ENCODE data around the gene EPB41L2. TPM values are rescaled to one million over a fixed set of nuclear protein-coding genes. Genes with fewer than 3 reads are reported as not detected.

EPB41L2 gene
- total and polyA plus RNA-seq, 2 experiments from 2014 or later = 76.2 to 91.7 TPM

DNA sequence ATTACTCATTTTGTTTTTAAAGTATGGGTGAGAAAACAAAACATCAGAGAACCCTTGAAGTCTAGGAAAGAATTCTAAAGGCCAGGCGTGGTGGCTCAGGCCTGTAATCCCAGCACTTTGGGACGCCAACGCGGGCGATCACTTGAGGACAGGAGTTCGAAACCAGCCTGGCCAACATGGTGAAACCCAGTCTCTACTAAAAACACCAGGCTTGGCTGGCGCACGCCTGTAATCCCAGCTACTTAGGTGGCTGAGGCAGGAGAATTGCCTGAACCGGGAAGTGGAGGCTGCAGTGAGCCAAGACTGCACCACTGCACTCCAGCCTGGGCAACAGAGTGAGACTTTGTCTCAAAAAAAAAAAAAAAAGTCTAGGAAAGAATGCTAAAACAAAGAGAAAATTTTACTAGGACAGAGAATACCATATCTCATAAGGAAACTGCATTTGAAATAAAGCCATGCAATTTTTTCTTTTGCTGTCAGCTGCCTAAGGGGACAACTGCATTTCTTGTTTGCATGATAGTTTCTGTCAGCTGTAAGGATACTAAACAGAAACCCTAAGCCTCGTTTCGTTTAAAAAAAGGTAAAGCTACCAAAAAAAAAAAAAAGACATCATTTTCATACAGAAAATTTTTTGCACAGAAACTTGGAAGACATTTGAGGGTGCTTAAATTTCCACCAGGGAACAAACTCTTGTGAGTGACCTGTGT is 203.7 kb downstream of the EPB41L2 start:
- no peak overlapping the region for H3K4me3 Mint-ChIP-seq
- TF ChIP-seq NANOG (IDR thresholded peaks at IDR 0.05; ENCODE audit: borderline replicate concordance) (no peak), EZH2 (IDR thresholded peaks at IDR 0.05; ENCODE audit: low read depth, unreplicated experiment) (no peak)
- H3K27ac ChIP-seq (ENCODE audit: low read depth) = no peak overlapping the region
- H4K20me1 ChIP-seq (replicated peaks; ENCODE audit: insufficient read depth) = no peaks in the 10 kb centered on the region
- H3K27ac Mint-ChIP-seq = 0 out of 2 replicates have a peak overlapping the region, but pooled peaks have one; percentile 32
- H3K9me2 ChIP-seq (ENCODE audit: insufficient read depth) = no peaks in the 10 kb centered on the region
- H3K4me2 ChIP-seq = no peak overlapping the region
- H3K27me3 ChIP-seq (ENCODE audit: insufficient read depth) = no peaks in the 10 kb centered on the region
- ATAC-seq = no peak
- H3F3A ChIP-seq (replicated peaks; ENCODE audit: low read depth) = no peaks in the 10 kb centered on the region
- H3K36me3 ChIP-seq (ENCODE audit: insufficient read depth) = no peaks in the 10 kb centered on the region
- peaks cover 29% of the 10 kb centered on the region for H3K4me1 Mint-ChIP-seq
- no peak for DNase-seq (ENCODE audit: low spot score)
- no peak overlapping the region for H2AFZ ChIP-seq
- H3K79me2 ChIP-seq (replicated peaks; ENCODE audit: insufficient read depth) = no peaks in the 10 kb centered on the region
- peaks cover 15% of the 10 kb centered on the region; the same call in 2 of the 3 replicates for H3K36me3 Mint-ChIP-seq (ENCODE audit: low read depth)
- H3K4me3 ChIP-seq = no peak overlapping the region
- H3K27me3 Mint-ChIP-seq (ENCODE audit: insufficient read depth, low read depth, poor library complexity) = no peaks in the 10 kb centered on the region
- no peaks in the 10 kb centered on the region for H3K9me3 Mint-ChIP-seq
- H3K4me1 ChIP-seq (ENCODE audit: insufficient read depth) = peaks cover 15% of the 10 kb centered on the region

GRCh38 chr6:130858498-130859160 is 204.4 kb downstream of the EPB41L2 start:
- Histone ChIP-seq H3K79me2 (replicated peaks; ENCODE audit: insufficient read depth) (no peaks in the 10 kb centered on the region), H3K36me3 (ENCODE audit: insufficient read depth) (no peaks in the 10 kb centered on the region), H3K4me3 (no peak overlapping the region), H3K27ac (ENCODE audit: low read depth) (no peak overlapping the region), H3K27me3 (ENCODE audit: insufficient read depth) (no peaks in the 10 kb centered on the region), H4K20me1 (replicated peaks; ENCODE audit: insufficient read depth) (no peaks in the 10 kb centered on the region), H3F3A (replicated peaks; ENCODE audit: low read depth) (no peaks in the 10 kb centered on the region), H2AFZ (no peak overlapping the region), H3K9me2 (ENCODE audit: insufficient read depth) (no peaks in the 10 kb centered on the region), H3K4me1 (ENCODE audit: insufficient read depth) (peaks cover 22% of the 10 kb centered on the region), H3K4me2 (no peak overlapping the region)
- H3K36me3 Mint-ChIP-seq (ENCODE audit: low read depth) = peaks cover 11% of the 10 kb centered on the region; the same call in 1 of the 3 replicates
- H3K4me1 Mint-ChIP-seq = peaks cover 33% of the 10 kb centered on the region
- no peak for DNase-seq (ENCODE audit: low spot score)
- no peaks in the 10 kb centered on the region for H3K27me3 Mint-ChIP-seq (ENCODE audit: insufficient read depth, low read depth, poor library complexity)
- no peak overlapping the region for H3K4me3 Mint-ChIP-seq
- H3K27ac Mint-ChIP-seq = peak overlapping the region; percentile 89; the same call in 1 of the 2 replicates
- TF ChIP-seq POLR2AphosphoS5 (IDR thresholded peaks at IDR 0.05; ENCODE audit: low read depth) (no peak), JUNB (IDR thresholded peaks at IDR 0.05; ENCODE audit: unreplicated experiment) (no peak)
- no peaks in the 10 kb centered on the region for H3K9me3 Mint-ChIP-seq
- ATAC-seq = no peak

GRCh38 chr6:130858054-130858453 is 205.0 kb downstream of the EPB41L2 start:
- H3F3A ChIP-seq (replicated peaks; ENCODE audit: low read depth) = no peaks in the 10 kb centered on the region

More at GRCh38 chr6:130858054-130858453, 205.0 kb downstream of the EPB41L2 start:
- Histone ChIP-seq H3K9me2 (ENCODE audit: insufficient read depth) (no peaks in the 10 kb centered on the region), H4K20me1 (replicated peaks; ENCODE audit: insufficient read depth) (no peaks in the 10 kb centered on the region), H3K79me2 (replicated peaks; ENCODE audit: insufficient read depth) (no peaks in the 10 kb centered on the region), H3K4me3 (no peak overlapping the region), H3K4me1 (ENCODE audit: insufficient read depth) (peaks cover 24% of the 10 kb centered on the region), H3K27me3 (ENCODE audit: insufficient read depth) (no peaks in the 10 kb centered on the region), H3K27ac (ENCODE audit: low read depth) (no peak overlapping the region), H3K4me2 (no peak overlapping the region), H2AFZ (no peak overlapping the region), H3K36me3 (ENCODE audit: insufficient read depth) (no peaks in the 10 kb centered on the region)
- Mint-ChIP-seq H3K27ac (peak overlapping the region; percentile 89), H3K9me3 (no peaks in the 10 kb centered on the region), H3K4me1 (peaks cover 33% of the 10 kb centered on the region), H3K27me3 (ENCODE audit: insufficient read depth, low read depth, poor library complexity) (no peaks in the 10 kb centered on the region), H3K36me3 (ENCODE audit: low read depth) (peaks cover 11% of the 10 kb centered on the region; the same call in 1 of the 3 replicates), H3K4me3 (no peak overlapping the region)
- TF ChIP-seq POLR2AphosphoS5 (IDR thresholded peaks at IDR 0.05; ENCODE audit: low read depth) (no peak), ZNF114 (CRISPR knock-in tag; IDR thresholded peaks at IDR 0.05) (no peak), EZH2phosphoT487 (IDR thresholded peaks at IDR 0.05; ENCODE audit: unreplicated experiment) (no peak), NANOG (IDR thresholded peaks at IDR 0.05; ENCODE audit: borderline replicate concordance) (no peak)
- TF ChIP-seq, protein P1, sequence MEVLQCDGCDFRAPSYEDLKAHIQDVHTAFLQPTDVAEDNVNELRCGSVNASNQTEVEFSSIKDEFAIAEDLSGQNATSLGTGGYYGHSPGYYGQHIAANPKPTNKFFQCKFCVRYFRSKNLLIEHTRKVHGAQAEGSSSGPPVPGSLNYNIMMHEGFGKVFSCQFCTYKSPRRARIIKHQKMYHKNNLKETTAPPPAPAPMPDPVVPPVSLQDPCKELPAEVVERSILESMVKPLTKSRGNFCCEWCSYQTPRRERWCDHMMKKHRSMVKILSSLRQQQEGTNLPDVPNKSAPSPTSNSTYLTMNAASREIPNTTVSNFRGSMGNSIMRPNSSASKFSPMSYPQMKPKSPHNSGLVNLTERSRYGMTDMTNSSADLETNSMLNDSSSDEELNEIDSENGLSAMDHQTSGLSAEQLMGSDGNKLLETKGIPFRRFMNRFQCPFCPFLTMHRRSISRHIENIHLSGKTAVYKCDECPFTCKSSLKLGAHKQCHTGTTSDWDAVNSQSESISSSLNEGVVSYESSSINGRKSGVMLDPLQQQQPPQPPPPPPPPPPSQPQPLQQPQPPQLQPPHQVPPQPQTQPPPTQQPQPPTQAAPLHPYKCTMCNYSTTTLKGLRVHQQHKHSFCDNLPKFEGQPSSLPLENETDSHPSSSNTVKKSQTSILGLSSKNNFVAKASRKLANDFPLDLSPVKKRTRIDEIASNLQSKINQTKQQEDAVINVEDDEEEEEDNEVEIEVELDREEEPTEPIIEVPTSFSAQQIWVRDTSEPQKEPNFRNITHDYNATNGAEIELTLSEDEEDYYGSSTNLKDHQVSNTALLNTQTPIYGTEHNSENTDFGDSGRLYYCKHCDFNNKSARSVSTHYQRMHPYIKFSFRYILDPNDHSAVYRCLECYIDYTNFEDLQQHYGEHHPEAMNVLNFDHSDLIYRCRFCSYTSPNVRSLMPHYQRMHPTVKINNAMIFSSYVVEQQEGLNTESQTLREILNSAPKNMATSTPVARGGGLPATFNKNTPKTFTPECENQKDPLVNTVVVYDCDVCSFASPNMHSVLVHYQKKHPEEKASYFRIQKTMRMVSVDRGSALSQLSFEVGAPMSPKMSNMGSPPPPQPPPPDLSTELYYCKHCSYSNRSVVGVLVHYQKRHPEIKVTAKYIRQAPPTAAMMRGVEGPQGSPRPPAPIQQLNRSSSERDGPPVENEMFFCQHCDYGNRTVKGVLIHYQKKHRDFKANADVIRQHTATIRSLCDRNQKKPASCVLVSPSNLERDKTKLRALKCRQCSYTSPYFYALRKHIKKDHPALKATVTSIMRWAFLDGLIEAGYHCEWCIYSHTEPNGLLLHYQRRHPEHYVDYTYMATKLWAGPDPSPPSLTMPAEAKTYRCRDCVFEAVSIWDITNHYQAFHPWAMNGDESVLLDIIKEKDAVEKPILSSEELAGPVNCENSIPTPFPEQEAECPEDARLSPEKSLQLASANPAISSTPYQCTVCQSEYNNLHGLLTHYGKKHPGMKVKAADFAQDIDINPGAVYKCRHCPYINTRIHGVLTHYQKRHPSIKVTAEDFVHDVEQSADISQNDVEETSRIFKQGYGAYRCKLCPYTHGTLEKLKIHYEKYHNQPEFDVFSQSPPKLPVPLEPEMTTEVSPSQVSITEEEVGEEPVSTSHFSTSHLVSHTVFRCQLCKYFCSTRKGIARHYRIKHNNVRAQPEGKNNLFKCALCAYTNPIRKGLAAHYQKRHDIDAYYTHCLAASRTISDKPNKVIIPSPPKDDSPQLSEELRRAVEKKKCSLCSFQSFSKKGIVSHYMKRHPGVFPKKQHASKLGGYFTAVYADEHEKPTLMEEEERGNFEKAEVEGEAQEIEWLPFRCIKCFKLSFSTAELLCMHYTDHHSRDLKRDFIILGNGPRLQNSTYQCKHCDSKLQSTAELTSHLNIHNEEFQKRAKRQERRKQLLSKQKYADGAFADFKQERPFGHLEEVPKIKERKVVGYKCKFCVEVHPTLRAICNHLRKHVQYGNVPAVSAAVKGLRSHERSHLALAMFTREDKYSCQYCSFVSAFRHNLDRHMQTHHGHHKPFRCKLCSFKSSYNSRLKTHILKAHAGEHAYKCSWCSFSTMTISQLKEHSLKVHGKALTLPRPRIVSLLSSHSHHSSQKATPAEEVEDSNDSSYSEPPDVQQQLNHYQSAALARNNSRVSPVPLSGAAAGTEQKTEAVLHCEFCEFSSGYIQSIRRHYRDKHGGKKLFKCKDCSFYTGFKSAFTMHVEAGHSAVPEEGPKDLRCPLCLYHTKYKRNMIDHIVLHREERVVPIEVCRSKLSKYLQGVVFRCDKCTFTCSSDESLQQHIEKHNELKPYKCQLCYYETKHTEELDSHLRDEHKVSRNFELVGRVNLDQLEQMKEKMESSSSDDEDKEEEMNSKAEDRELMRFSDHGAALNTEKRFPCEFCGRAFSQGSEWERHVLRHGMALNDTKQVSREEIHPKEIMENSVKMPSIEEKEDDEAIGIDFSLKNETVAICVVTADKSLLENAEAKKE (CRISPR knock-in tag; IDR thresholded peaks at IDR 0.05) = no peak
- DNase-seq (ENCODE audit: low spot score) = peak; percentile 15
- peak; percentile 67 for ATAC-seq

Data from GM23338 (cell line).